Measurements from ENCODE around the gene PAEP.

PAEP gene

GRCh38 chr9:135587658-135588057 lies 26.1 kb downstream of the PAEP start:
- in situ Hi-C loops (cut with MboI; ENCODE audit: low sequenced_read_pairs, unreplicated experiment), result no loop called here
- TF ChIP-seq CTCF (IDR thresholded peaks at IDR 0.05; ENCODE audit: borderline replicate concordance, control extremely low read depth, extremely low read depth, insufficient read depth, missing control alignments), result no peak
- DNase-seq (ENCODE audit: low spot score), result no peak

DNA sequence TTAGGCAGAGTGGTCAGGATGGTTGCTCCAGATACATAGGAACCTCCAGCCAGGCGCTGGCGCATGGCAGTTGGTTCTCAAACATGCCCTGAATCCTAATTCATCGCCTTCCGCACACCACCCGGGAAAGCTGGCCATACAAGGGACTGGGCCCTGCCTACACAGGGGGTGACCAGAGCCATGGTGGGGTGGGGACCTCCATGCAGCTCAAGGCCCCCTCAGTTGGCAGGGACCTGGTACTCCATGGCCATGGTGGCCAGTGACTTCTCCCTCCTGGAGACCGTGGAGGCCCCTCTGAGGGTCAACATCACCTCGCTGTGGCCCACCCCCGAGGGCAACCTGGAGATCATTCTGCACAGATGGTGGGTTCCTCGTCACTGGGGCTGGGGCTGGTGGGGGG lies 26.8 kb downstream of the PAEP start:
- no peak for TF ChIP-seq CTCF (IDR thresholded peaks at IDR 0.05; ENCODE audit: borderline replicate concordance, control extremely low read depth, extremely low read depth, insufficient read depth, missing control alignments)
- in situ Hi-C loops (cut with MboI; ENCODE audit: low sequenced_read_pairs, unreplicated experiment), result no loop called here
- peak; percentile 33 for DNase-seq (ENCODE audit: low spot score)

- peak; percentile 34 for DNase-seq (ENCODE audit: low spot score)
- TF ChIP-seq CTCF (IDR thresholded peaks at IDR 0.05; ENCODE audit: borderline replicate concordance, control extremely low read depth, extremely low read depth, insufficient read depth, missing control alignments), result no peak
- in situ Hi-C loops (cut with MboI; ENCODE audit: low sequenced_read_pairs, unreplicated experiment), result no loop called here
Measured at GRCh38 chr9:135588886-135589595, 27.5 kb downstream of the PAEP start.

DNA sequence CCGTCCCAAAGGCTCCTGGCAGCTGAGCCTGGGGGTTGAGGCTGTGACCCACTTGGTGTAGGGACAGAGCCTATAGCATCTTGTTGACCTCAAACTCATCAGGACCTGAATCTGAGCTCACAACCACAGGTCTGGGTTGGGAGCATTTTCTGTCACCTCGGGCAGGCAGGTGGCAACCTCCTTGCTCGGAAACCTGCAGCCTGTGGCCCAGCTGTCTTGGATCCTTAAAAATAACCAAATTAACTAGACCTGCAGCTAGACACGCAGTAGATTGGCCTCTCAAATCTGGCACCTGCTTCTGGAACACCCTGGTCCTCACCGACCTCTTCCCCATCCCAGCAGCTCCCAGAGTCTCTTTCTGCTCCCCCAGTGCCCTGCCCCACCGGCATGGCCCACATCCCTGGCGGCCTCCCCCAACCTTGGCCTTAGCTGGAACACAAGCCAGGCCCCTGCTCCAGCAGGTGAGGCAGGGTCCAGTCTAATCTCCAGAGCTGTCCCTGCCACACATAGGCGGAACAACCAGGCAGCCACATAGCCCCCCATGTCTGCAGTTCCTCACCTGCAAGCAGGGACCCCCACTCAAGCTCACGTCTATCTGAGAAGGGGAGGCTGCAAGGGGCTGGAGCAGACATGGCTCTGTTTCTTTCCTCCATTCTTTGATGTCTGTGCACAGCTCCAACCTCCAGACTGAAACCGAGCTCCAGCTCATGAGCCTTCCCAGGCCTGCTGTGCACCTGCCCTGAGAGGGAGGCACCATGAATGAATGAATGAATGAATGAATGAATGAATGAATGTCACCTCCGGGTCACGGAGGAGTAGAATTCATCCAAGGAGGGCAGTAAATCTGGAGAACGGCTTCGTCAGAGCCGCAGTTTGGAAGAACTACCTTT lies 28.3 kb downstream of the PAEP start:
- DNase-seq (ENCODE audit: low spot score), result peak; percentile 20
- no peak for TF ChIP-seq CTCF (IDR thresholded peaks at IDR 0.05; ENCODE audit: borderline replicate concordance, control extremely low read depth, extremely low read depth, insufficient read depth, missing control alignments)
- in situ Hi-C loops (cut with MboI; ENCODE audit: low sequenced_read_pairs, unreplicated experiment), result no loop called here

DNA sequence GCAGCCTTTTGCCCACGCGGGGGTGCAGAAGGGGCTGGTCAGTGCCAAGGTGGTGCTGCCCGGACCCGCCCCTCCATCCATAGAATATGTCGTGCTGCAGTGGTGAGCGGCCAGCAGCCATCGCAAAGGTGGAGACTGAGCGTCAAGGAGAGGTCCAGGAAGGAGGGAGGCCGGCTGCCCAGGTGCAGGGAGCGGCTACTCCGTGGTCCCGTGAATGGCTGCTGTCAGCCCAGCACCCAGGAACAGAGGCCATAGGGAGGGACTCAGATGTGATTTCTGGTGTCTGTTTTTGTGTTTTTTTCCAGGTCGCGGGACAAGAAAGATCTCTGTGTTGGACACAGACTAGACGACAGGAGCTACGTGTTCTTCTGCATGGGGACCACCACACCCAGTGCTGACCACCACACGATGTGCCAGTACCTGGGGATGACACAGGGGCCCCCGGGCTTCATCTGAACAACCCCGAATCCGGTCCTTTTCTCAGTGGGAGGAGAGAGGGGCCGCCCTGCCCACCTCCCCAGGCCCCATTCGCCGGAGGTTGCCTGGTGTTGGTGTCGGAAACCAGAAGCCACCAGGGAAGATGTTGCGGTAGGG lies 29.0 kb downstream of the PAEP start:
- no peak for TF ChIP-seq CTCF (IDR thresholded peaks at IDR 0.05; ENCODE audit: borderline replicate concordance, control extremely low read depth, extremely low read depth, insufficient read depth, missing control alignments)
- in situ Hi-C loops (cut with MboI; ENCODE audit: low sequenced_read_pairs, unreplicated experiment), result no loop called here
- no peak for DNase-seq (ENCODE audit: low spot score)

- no peak for TF ChIP-seq CTCF (IDR thresholded peaks at IDR 0.05; ENCODE audit: borderline replicate concordance, control extremely low read depth, extremely low read depth, insufficient read depth, missing control alignments)
- in situ Hi-C loops (cut with MboI; ENCODE audit: low sequenced_read_pairs, unreplicated experiment), result no loop called here
- peak; percentile 28 for DNase-seq (ENCODE audit: low spot score)
Measured at GRCh38 chr9:135591506-135592330, 30.2 kb downstream of the PAEP start.

All from GM13976 (cell line).